Stomach (tissue), 9 donors: Measurements from ENCODE around the gene HLCS. TPM values are rescaled to one million over a fixed set of nuclear protein-coding genes. Genes with fewer than 3 reads are reported as not detected.

ENCODE experiments used
- DNase-seq, 2 donors: peaks; one replicate each; pipeline versions ENCODE4 v3.0.0 to v3.0.0-alpha.2; 2013 to 2019
- H3K27ac ChIP-seq, 5 donors: fragments of 200-600 bp in 4 of 5; sonication (generic) in 4 of 5; one replicate each; pipeline ENCODE4 v1.5.1; 2013 to 2019; ENCODE audit warnings: mild to moderate bottlenecking in 1 of 5, moderate library complexity in 1 of 5
- H3K27me3 ChIP-seq, 3 donors: fragments of 200-600 bp; sonication (generic); one replicate each; pipeline ENCODE4 v1.5.1; 2017 to 2019; ENCODE audit warnings: mixed run types in 1 of 3
- H3K36me3 ChIP-seq, 4 donors: fragments of 200-600 bp; sonication (generic); 1 replicate in 3 of 4; 2 replicates in 1 of 4; pipeline ENCODE4 v1.5.1; 2016 to 2019
- H3K4me1 ChIP-seq, 4 donors: fragments of 200-600 bp; sonication (generic); one replicate each; pipeline ENCODE4 v1.5.1; 2016 to 2019
- H3K4me3 ChIP-seq, 4 donors: fragments of 200-600 bp; sonication (generic) in 3 of 4; one replicate each; pipeline ENCODE4 v1.5.1; 2016 to 2019; ENCODE audit warnings: mild to moderate bottlenecking in 1 of 4
- H3K9me3 ChIP-seq, 4 donors: fragments of 200-600 bp; sonication (generic); one replicate each; pipeline ENCODE4 v1.5.1; 2016 to 2019
- EP300 ChIP-seq: sonication (generic); formaldehyde crosslinking; IDR thresholded peaks from one replicate; pipeline ENCODE4 v1.6.1; 2017; ENCODE audit warnings: antibody characterized with exemption
- POLR2A ChIP-seq, 4 donors: fragments of 450-650 bp; IDR thresholded peaks; one replicate each; pipeline ENCODE4 v1.6.1; 2016; ENCODE audit warnings: antibody characterized with exemption in 4 of 4, control low read depth in 2 of 4, mild to moderate bottlenecking in 1 of 4, moderate library complexity in 1 of 4
- POLR2AphosphoS5 ChIP-seq, 3 donors: sonication (generic); formaldehyde crosslinking; IDR thresholded peaks; one replicate each; pipeline ENCODE4 v1.6.1; 2016; ENCODE audit warnings: antibody characterized with exemption in 3 of 3
- WGBS, 5 donors: extraction: QIAGEN DNeasy Blood & Tissue Kit in 3 of 5; methylation state at CpG; one replicate each; pipeline versions ENCODE4 v1.1.5 to v1.1.7; 2013 to 2018; 5-methylcytosine and 5-hydroxymethylcytosine counted together
- intact Hi-C: fragments of 100-400 bp; cut with DNase I; formaldehyde crosslinking; loops from one replicate; pipeline ENCODE4 v1.15.1; 2023; ENCODE audit warnings: low total_unique reads
- polyA plus RNA-seq, 3 donors: library from polyadenylated mRNA; stranded (reverse); fragments of 200-250 nt; gene quantifications; one replicate each; pipeline ENCODE4 v1.2.3, GENCODE V29; 2013
- total RNA-seq, 5 donors: library from RNA; depleted of rRNA; stranded (reverse); fragments of >200 nt; gene quantifications; one replicate each; pipeline versions ENCODE4 v1.1.0 to v1.2.3, GENCODE V29; 2014 to 2016
- TF ChIP-seq, protein P1 (sequence below), 7 experiments: fragments of 450-650 bp in 4 of 7; fragments of 200-600 bp in 3 of 7; sonication (generic) in 3 of 7; IDR thresholded peaks; one replicate each; pipeline ENCODE4 v1.5.1; 2016 to 2019; ENCODE audit warnings: antibody characterized with exemption in 7 of 7, control low read depth in 2 of 7, mild to moderate bottlenecking in 1 of 7
- donor health status: healthy with polysubstance abuse.
- donor health status: Bipolar disorder and iron deficiency.
- donor health status: healthy.

HLCS gene
- total and polyA plus RNA-seq, 8 donors: 2.3 to 35.1 (median 13.9) TPM

DNA sequence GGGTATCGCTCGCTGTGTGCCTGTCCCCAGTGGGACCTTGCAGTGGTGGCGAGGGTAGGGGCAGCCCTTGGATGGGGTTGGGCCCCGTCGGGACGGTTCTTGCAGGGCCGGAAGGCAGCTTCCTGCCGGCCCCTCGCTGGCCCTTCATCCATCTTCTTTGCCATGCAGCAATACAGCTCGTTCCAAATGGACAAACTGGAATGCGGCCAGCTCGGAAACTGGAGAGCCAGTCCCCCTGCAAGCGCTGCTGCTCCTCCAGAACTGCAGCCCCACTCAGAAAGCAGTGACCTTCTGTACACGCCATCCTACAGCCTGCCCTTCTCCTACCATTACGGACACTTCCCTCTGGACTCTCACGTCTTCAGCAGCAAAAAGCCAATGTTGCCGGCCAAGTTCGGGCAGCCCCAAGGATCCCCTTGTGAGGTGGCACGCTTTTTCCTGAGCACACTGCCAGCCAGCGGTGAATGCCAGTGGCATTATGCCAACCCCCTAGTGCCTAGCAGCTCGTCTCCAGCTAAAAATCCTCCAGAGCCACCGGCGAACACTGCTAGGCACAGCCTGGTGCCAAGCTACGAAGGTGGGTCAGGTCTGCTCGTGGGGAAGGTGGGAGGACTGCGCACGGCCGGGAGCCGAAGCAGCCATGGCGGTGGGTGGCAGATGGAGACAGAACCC is 221.8 kb downstream of the HLCS start:
- no peak for TF ChIP-seq POLR2A (IDR thresholded peaks at IDR 0.05)
- TF ChIP-seq, protein P1, sequence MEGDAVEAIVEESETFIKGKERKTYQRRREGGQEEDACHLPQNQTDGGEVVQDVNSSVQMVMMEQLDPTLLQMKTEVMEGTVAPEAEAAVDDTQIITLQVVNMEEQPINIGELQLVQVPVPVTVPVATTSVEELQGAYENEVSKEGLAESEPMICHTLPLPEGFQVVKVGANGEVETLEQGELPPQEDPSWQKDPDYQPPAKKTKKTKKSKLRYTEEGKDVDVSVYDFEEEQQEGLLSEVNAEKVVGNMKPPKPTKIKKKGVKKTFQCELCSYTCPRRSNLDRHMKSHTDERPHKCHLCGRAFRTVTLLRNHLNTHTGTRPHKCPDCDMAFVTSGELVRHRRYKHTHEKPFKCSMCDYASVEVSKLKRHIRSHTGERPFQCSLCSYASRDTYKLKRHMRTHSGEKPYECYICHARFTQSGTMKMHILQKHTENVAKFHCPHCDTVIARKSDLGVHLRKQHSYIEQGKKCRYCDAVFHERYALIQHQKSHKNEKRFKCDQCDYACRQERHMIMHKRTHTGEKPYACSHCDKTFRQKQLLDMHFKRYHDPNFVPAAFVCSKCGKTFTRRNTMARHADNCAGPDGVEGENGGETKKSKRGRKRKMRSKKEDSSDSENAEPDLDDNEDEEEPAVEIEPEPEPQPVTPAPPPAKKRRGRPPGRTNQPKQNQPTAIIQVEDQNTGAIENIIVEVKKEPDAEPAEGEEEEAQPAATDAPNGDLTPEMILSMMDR (IDR thresholded peaks at IDR 0.05): no peak
- no peak for TF ChIP-seq EP300
- TF ChIP-seq POLR2AphosphoS5 (IDR thresholded peaks at IDR 0.05): no peak
- 22 to 37% (median 29%) methylated on average over 22 to 30 of the region's 30 CpGs for WGBS, 5 donors
- intact Hi-C loops: no loop called here
- Histone ChIP-seq H3K4me1 (peaks cover 17 to 37% (median 31%) of the 10 kb centered on the region in 4 donors), H3K9me3 (no peaks in the 10 kb centered on the region), H3K4me3 (peak overlapping the region in 1 of 4 donors; percentile 16), H3K36me3 (peaks cover 0 to 37% (median 2%) of the 10 kb centered on the region in 4 donors), H3K27me3 (peaks cover 0 to 47% (median 3%) of the 10 kb centered on the region in 3 donors), H3K27ac (peak overlapping the region in 2 of 5 donors; percentile 18 to 52)
- DNase-seq: peak; percentile 76 to 77

DNA sequence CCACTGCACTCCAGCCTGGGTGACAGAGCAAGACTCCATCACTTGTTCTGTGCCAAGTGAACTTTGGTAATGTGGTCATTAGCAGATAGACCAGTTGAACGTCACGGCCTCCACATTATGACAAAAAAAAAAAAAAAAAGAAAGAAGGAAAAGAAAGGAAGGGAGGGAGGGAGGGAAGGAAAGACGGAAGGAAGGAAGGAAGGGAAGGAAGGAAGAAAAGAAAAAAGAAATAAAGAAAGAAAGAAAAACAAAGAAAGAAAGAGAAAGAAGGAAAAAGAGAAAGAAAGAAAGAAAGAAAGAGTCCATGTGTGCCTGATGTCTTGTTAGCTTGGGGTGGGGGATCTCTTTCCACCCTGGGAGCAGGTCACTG is 222.3 kb downstream of the HLCS start:
- peaks cover 0 to 47% (median 3%) of the 10 kb centered on the region in 3 donors for H3K27me3 ChIP-seq
- TF ChIP-seq EP300: no peak
- H3K4me1 ChIP-seq: peaks cover 17 to 37% (median 31%) of the 10 kb centered on the region in 4 donors
- H3K4me3 ChIP-seq: peak overlapping the region in 1 of 4 donors; percentile 16
- DNase-seq: no peak
- H3K27ac ChIP-seq: peak overlapping the region in 2 of 5 donors; percentile 18 to 52
- intact Hi-C loops: no loop called here
- WGBS, 5 donors: 44 to 78% (median 64%) methylated on average over 3 of the region's 3 CpGs
- H3K9me3 ChIP-seq: no peaks in the 10 kb centered on the region
- peaks cover 0 to 31% (median 2%) of the 10 kb centered on the region in 4 donors for H3K36me3 ChIP-seq

DNA sequence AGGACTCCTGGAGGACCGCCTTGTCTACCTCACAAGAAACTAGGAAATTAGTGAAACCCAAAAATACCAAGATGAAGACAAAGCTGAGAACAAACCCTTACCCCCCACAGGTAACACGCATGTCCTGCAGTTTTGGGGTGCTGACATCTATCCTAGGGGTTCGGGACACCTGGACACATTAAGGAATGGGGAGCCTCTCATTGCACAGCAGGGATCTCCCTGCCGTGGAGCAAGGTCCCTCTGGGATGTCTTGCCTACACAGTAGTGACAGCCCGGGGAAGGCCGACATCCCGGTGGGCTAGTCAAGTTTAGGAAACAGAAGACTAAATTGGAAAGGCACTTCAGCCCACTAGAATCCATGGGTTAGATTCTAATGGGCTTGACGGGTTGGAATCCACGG is 223.0 kb downstream of the HLCS start:
- no peak overlapping the region for H3K27ac ChIP-seq
- 91 to 97% (median 93%) methylated on average over 9 of the region's 9 CpGs for WGBS, 5 donors
- H3K27me3 ChIP-seq: peaks cover 0 to 40% (median 3%) of the 10 kb centered on the region in 3 donors
- H3K4me1 ChIP-seq: peaks cover 17 to 37% (median 31%) of the 10 kb centered on the region in 4 donors
- H3K9me3 ChIP-seq: no peaks in the 10 kb centered on the region
- no peak overlapping the region for H3K4me3 ChIP-seq
- no peak for TF ChIP-seq EP300
- no peak for TF ChIP-seq POLR2A (IDR thresholded peaks at IDR 0.05)
- TF ChIP-seq, protein P1 (IDR thresholded peaks at IDR 0.05): no peak
- TF ChIP-seq POLR2AphosphoS5 (IDR thresholded peaks at IDR 0.05): no peak
- intact Hi-C loops: no loop called here
- H3K36me3 ChIP-seq: peaks cover 0 to 30% (median 2%) of the 10 kb centered on the region in 4 donors
- no peak for DNase-seq

DNA sequence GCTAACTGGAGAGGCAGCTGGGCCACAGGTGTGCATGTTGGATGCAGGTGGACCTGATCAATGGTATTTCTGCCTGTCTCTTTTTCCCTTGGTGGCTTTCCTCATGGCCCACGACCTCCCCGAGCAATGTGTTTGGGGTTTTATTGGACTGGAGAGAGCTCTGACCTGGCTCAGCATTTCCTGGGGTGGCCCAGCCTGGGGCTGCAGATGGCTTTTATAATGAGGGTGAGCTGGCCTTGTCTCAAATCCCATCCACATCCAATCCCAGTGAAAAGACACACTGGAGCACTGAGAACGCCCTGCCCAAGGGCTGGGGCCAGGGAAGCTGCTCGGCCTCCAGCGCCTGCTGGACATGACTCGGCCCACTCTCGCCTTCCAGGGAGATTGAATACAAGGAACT is 223.5 kb downstream of the HLCS start:
- peaks cover 0 to 35% (median 3%) of the 10 kb centered on the region in 3 donors for H3K27me3 ChIP-seq
- H3K27ac ChIP-seq: no peak overlapping the region
- no peak for DNase-seq
- WGBS, 5 donors: 90 to 98% (median 91%) methylated on average over 5 to 7 of the region's 7 CpGs
- H3K4me1 ChIP-seq: peaks cover 17 to 34% (median 27%) of the 10 kb centered on the region in 4 donors
- peaks cover 0 to 30% (median under 1%) of the 10 kb centered on the region in 4 donors for H3K36me3 ChIP-seq
- TF ChIP-seq POLR2AphosphoS5 (IDR thresholded peaks at IDR 0.05) (no peak), EP300 (no peak), POLR2A (IDR thresholded peaks at IDR 0.05) (no peak)
- TF ChIP-seq, protein P1 (IDR thresholded peaks at IDR 0.05): no peak
- H3K4me3 ChIP-seq: no peak overlapping the region
- intact Hi-C loops: no loop called here
- H3K9me3 ChIP-seq: no peaks in the 10 kb centered on the region

DNA sequence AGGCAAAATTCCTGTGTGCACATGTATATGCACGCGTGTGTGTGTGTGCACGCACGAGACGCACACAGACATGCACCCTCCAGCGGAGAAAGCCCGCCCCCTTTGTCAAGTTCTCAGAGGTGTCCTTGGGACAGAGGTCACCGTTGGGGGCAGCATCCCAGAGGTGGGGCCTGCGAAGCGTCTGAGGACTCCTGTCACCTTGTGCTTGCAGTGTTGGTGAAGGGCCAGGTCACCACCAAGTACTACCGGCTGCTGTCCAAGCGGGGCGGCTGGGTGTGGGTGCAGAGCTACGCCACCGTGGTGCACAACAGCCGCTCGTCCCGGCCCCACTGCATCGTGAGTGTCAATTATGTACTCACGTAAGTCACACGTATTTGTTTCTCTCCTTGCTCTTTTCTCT is 225.0 kb downstream of the HLCS start:
- H3K27ac ChIP-seq: no peak overlapping the region
- no peak overlapping the region for H3K4me3 ChIP-seq
- H3K27me3 ChIP-seq: peaks cover 0 to 22% (median 0%) of the 10 kb centered on the region in 3 donors
- peaks cover 9 to 26% (median 19%) of the 10 kb centered on the region in 4 donors for H3K4me1 ChIP-seq
- no peaks in the 10 kb centered on the region for H3K9me3 ChIP-seq
- intact Hi-C loops: no loop called here
- TF ChIP-seq, protein P1 (IDR thresholded peaks at IDR 0.05): no peak
- TF ChIP-seq EP300: no peak
- TF ChIP-seq POLR2AphosphoS5 (IDR thresholded peaks at IDR 0.05): no peak
- TF ChIP-seq POLR2A (IDR thresholded peaks at IDR 0.05): no peak
- peaks cover 0 to 37% (median 0%) of the 10 kb centered on the region in 4 donors for H3K36me3 ChIP-seq
- DNase-seq: no peak
- WGBS, 5 donors: 86 to 94% (median 92%) methylated on average over 21 of the region's 21 CpGs
